C4-2B (cell line): ENCODE results near the gene CTIF.

Experiments used
- ZFX ChIP-seq: fragments of 450-650 bp; IDR thresholded peaks from 2 replicates; pipeline ENCODE4 v1.6.1; 2017
- TF ChIP-seq, protein P1 (sequence below): fragments of 450-650 bp; conservative IDR thresholded peaks from 2 replicates; pipeline ENCODE4 v1.5.1; 2017; ENCODE audit warnings: mild to moderate bottlenecking

DNA sequence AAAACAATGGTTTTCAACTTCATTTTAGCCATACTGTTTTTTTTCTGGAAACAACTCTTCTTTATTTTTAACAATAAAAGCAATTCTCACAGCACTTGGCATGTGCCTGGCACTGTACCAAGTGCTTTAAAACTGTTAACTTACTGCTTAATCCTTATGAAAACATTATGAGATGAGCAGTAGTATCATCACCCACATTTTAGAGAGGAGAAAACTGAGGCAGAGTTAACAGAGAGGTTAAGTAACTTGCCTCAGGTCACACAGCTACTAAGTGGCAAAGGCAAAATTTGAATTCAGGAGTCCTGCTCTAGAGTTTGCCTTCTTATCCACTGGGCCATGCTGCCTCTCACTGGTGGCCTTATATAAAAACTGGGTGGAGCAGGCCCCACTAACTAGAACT lies 23.2 kb downstream of the CTIF start:
- TF ChIP-seq, protein P1, sequence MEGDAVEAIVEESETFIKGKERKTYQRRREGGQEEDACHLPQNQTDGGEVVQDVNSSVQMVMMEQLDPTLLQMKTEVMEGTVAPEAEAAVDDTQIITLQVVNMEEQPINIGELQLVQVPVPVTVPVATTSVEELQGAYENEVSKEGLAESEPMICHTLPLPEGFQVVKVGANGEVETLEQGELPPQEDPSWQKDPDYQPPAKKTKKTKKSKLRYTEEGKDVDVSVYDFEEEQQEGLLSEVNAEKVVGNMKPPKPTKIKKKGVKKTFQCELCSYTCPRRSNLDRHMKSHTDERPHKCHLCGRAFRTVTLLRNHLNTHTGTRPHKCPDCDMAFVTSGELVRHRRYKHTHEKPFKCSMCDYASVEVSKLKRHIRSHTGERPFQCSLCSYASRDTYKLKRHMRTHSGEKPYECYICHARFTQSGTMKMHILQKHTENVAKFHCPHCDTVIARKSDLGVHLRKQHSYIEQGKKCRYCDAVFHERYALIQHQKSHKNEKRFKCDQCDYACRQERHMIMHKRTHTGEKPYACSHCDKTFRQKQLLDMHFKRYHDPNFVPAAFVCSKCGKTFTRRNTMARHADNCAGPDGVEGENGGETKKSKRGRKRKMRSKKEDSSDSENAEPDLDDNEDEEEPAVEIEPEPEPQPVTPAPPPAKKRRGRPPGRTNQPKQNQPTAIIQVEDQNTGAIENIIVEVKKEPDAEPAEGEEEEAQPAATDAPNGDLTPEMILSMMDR, result no peak
- TF ChIP-seq ZFX, result no peak
